HG02763 (cell line): ENCODE data around the gene HP1BP3.

Experiments used
- ATAC-seq: cut with Tn5 transposase; IDR thresholded peaks from one replicate; pipeline ENCODE4 v1.9.1; 2021; ENCODE audit warnings: mild to moderate bottlenecking, moderate library complexity; ENCODE audit not compliant: unreplicated experiment

Gene HP1BP3

DNA sequence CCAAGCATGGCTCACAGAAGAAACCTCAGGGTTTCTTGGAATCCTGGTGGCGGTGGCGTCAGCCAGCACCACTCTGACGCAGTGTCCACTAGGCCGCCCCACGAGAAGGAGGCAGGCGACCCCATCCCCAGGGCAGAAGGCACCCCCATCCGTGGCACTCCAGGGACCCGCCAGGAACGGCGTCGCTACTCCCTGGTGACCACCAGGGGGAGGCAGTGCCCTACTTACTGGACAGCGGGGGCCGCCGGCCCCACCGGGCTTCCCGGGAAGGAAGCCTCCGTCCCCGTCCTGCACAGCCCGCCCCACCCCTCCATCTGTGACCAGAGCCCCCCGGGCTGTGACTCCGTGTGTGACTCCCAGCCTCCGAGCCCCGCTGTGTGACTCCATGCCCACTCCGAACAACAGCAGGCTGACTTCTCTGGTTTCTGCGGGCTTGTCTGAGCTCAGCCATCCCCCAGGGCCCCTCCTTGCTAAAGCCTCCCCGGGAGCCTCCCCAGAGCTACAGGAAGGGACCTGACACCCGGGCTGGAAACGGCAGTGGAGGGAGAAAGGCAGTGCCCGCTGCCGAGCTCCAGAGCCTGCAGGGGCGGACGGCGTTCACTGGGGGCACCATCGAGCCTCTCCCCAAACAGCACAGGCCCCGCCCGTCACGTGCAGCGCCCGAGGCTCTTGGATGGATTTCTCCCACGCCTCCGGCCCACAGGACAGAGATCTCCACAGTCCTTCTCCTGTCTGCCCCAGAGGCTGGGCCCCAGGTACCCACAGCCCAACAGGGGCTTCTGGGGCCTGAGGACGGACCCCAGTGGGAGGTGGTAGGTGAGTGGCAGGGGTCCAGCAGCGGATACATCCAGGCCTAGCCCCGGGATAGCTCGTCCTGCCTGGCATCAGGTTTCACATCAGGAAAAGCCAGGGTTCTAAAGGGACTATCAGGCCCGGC lies 90.4 kb downstream of the HP1BP3 start:
- ATAC-seq: no peak

DNA sequence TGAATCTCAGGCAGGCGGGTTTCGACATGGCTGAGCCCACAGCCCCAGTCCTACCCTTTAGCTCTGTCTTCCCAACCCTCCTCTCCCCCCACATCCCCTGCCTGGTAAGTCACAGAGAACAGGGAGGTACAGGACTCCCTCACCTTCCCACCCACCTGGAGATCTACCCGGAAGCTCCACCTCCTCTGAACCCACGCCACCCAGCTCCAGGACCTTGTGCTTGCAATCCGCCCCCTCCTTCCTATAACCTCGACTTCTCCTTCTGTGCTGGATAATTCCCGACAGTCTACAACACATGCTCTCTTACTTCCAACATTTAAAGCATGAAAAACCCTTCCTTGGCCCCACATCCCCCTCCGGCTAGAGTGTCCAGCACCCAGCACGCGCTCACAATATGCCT lies 91.6 kb downstream of the HP1BP3 start:
- no peak for ATAC-seq

DNA sequence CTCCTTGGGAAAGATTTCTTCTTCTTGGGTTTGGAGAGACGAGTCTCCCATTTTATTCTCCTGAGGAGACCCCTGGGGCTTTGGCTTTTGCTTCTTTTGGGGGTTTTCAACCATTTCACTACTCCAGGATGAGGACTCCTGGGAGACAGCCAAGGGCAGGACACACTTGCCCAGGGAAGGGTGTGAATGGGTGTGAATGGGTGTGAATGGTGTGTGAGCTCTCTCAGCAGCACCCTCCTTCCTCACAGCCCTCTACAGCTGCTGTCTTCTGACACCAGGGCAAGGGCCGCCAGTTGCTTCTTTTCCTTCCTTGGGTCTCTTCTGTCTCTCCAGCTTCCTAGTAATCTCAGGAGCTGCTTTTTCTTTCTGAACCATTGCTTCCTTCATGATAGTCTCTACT lies 93.5 kb downstream of the HP1BP3 start:
- no peak for ATAC-seq
